ENCODE results near the gene TMEM176A. TPM values are rescaled to one million over a fixed set of nuclear protein-coding genes. Genes with fewer than 3 reads are reported as not detected.

Gene TMEM176A
- total and polyA plus RNA-seq, 2 of the 8 experiments (the other 6 are each of a cell fraction or from before 2014, with no cell fraction given): 1.3 to 1.5 TPM

GRCh38 chr7:150781961-150782360 lies 18.6 kb upstream of the TMEM176A start:
- CTCF ChIA-PET (ENCODE audit: partially characterized antibody): interaction anchor here (1.0 to 3.8 kb wide), 3 partner anchors 9 to 181 kb away, joined by 3 to 50 read pairs (median 4); no protein-coding TSS in a partner anchor

More at GRCh38 chr7:150781961-150782360, 18.6 kb upstream of the TMEM176A start:
- Histone ChIP-seq H2BK5ac (ENCODE audit: low read depth, low read length) (no peak overlapping the region), H4K8ac (ENCODE audit: extremely low read depth, insufficient read depth, low read length) (no peak overlapping the region), H3K23me2 (ENCODE audit: low read depth, low read length) (no peaks in the 10 kb centered on the region), H4K5ac (ENCODE audit: insufficient read length, low read depth, low read length) (no peak overlapping the region), H3K56ac (replicated peaks; ENCODE audit: insufficient read length, low read depth, low read length) (no peak overlapping the region), H3K4me2 (ENCODE audit: insufficient read depth in 1 of 2, low read depth in 2 of 2, low read length in 2 of 2) (no peak overlapping the region), H2BK12ac (ENCODE audit: low read depth, low read length) (no peak overlapping the region), H3K27ac (ENCODE audit: low read depth, low read length) (no peak overlapping the region), H2BK15ac (ENCODE audit: low read length) (no peak overlapping the region), H3K4me1 (replicated peaks in 1 of 4; ENCODE audit: control insufficient read depth in 3 of 4, insufficient read depth in 4 of 4, low read length in 3 of 4) (no peaks in the 10 kb centered on the region), H3K4me3 (ENCODE audit: extremely low read depth in 1 of 4, insufficient read depth in 2 of 4, low read depth in 3 of 4, low read length in 4 of 4) (no peak overlapping the region), H3K36me3 (ENCODE audit: control insufficient read depth in 2 of 4, insufficient read depth in 4 of 4, low read length in 3 of 4) (no peaks in the 10 kb centered on the region), H3K9ac (replicated peaks in 1 of 4; ENCODE audit: extremely low read depth in 1 of 4, low read depth in 3 of 4, low read length in 3 of 4) (no peak overlapping the region), H3K18ac (ENCODE audit: extremely low read depth, low read length) (no peak overlapping the region), H3K4ac (replicated peaks; ENCODE audit: insufficient read length, low read depth, low read length) (no peak overlapping the region), H3K27me3 (replicated peaks in 1 of 4; ENCODE audit: control insufficient read depth in 3 of 4, extremely low read depth in 1 of 4, insufficient read depth in 3 of 4, low read length in 3 of 4) (no peaks in the 10 kb centered on the region), H2AK5ac (ENCODE audit: low read depth, low read length) (no peak overlapping the region), H4K91ac (replicated peaks; ENCODE audit: insufficient read length, low read length) (no peak overlapping the region), H3K9me3 (ENCODE audit: insufficient read depth in 2 of 2, low read depth in 1 of 2, low read length in 1 of 2) (no peaks in the 10 kb centered on the region), H3K14ac (ENCODE audit: insufficient read length) (no peak overlapping the region), H3K79me1 (ENCODE audit: low read depth, low read length) (no peaks in the 10 kb centered on the region), H3K23ac (ENCODE audit: insufficient read length) (no peak overlapping the region), H2BK20ac (ENCODE audit: low read length) (no peak overlapping the region), H3K79me2 (ENCODE audit: control insufficient read depth in 1 of 2, insufficient read depth in 2 of 2, low read length in 2 of 2) (no peaks in the 10 kb centered on the region), H2AFZ (ENCODE audit: low read length) (no peak overlapping the region), H2BK120ac (replicated peaks; ENCODE audit: low read depth, low read length) (no peak overlapping the region), H4K20me1 (replicated peaks in 1 of 2; ENCODE audit: control insufficient read depth in 1 of 2, insufficient read depth in 2 of 2, low read length in 2 of 2) (no peaks in the 10 kb centered on the region)
- 72% methylated on average over 2 of the region's 2 CpGs; no CpG with 5 or more reads in 1 of the 2 experiments for WGBS, 2 experiments (ENCODE audit: extremely low coverage in 1 of 2, insufficient coverage in 1 of 2, insufficient read length in 1 of 2, insufficient replicate concordance in 2 of 2, low coverage in 1 of 2, low lambda C conversion rate in 2 of 2, missing lambda C conversion rate in 1 of 2)
- no peak for TF ChIP-seq KDM5A (IDR thresholded peaks at IDR 0.05; ENCODE audit: low read length)
- no peak for TF ChIP-seq SP4 (IDR thresholded peaks at IDR 0.05; ENCODE audit: low read length)
- TF ChIP-seq JUN (IDR thresholded peaks at IDR 0.05; ENCODE audit: low read depth, low read length): no peak
- TF ChIP-seq SUZ12 (IDR thresholded peaks at IDR 0.05; ENCODE audit: low read length): no peak
- no peak for TF ChIP-seq CTBP2 (IDR thresholded peaks at IDR 0.05; ENCODE audit: borderline replicate concordance, insufficient read depth, insufficient read length, low read length)
- no peak for TF ChIP-seq TAF1 (IDR thresholded peaks at IDR 0.05; ENCODE audit: low read depth, low read length)
- TF ChIP-seq RBBP5 (IDR thresholded peaks at IDR 0.05; ENCODE audit: borderline replicate concordance, low read depth, low read length): no peak
- TF ChIP-seq MAX (IDR thresholded peaks at IDR 0.05): no peak
- no peak for TF ChIP-seq TBP (IDR thresholded peaks at IDR 0.05; ENCODE audit: low read depth, low read length)
- TF ChIP-seq FOSL1 (IDR thresholded peaks at IDR 0.05; ENCODE audit: insufficient read depth, low read depth, low read length): no peak
- no peak for TF ChIP-seq GTF2F1 (IDR thresholded peaks at IDR 0.05; ENCODE audit: borderline replicate concordance, low read depth, low read length)
- TF ChIP-seq BCL11A (IDR thresholded peaks at IDR 0.05; ENCODE audit: low read depth in 2 of 2, low read length in 2 of 2): no peak
- no peak for TF ChIP-seq KDM1A (IDR thresholded peaks at IDR 0.05; ENCODE audit: borderline replicate concordance, low read length)
- no peak for DNase-seq (ENCODE audit: low read depth in 1 of 2, low spot score in 2 of 2)
- FAIRE-seq: no peak
- POLR2A ChIA-PET (ENCODE audit: partially characterized antibody): no interaction called here
